Memory B cell (primary cell): Measurements from ENCODE around the gene ANO10.
"Not testable (repeated sequence)": the region's sequence is repeated elsewhere in the genome, so short reads cannot be mapped to it uniquely, and the experiment has no call there.

ENCODE experiments used
- ATAC-seq: fragments of 150-1000 bp; cut with Tn5 transposase; 2 replicates; pipeline ENCODE4 v1.10.0; 2021; ENCODE audit warnings: low read depth, mild to moderate bottlenecking, moderate library complexity
- DNase-seq, 2 donors: peaks; one replicate each; pipeline ENCODE4 v3.0.0; 2022; ENCODE audit warnings: low spot score in 2 of 2
- H3K27ac Mint-ChIP-seq: one replicate; pipeline ENCODE4 v1.8.0; 2022; ENCODE audit warnings: mild to moderate bottlenecking, moderate library complexity, mixed read lengths
- H3K27me3 Mint-ChIP-seq: one replicate; pipeline ENCODE4 v1.8.0; 2022; ENCODE audit warnings: mixed read lengths
- H3K36me3 Mint-ChIP-seq: one replicate; pipeline ENCODE4 v1.8.0; 2022; ENCODE audit warnings: mild to moderate bottlenecking, mixed read lengths
- H3K4me1 Mint-ChIP-seq: one replicate; pipeline ENCODE4 v1.8.0; 2022; ENCODE audit warnings: mixed read lengths
- H3K4me3 Mint-ChIP-seq: one replicate; pipeline ENCODE4 v1.8.0; 2022; ENCODE audit warnings: mild to moderate bottlenecking, moderate library complexity, mixed read lengths
- H3K9me3 Mint-ChIP-seq: one replicate; pipeline ENCODE4 v1.8.0; 2022; ENCODE audit warnings: mixed read lengths

ANO10 gene, protein sequence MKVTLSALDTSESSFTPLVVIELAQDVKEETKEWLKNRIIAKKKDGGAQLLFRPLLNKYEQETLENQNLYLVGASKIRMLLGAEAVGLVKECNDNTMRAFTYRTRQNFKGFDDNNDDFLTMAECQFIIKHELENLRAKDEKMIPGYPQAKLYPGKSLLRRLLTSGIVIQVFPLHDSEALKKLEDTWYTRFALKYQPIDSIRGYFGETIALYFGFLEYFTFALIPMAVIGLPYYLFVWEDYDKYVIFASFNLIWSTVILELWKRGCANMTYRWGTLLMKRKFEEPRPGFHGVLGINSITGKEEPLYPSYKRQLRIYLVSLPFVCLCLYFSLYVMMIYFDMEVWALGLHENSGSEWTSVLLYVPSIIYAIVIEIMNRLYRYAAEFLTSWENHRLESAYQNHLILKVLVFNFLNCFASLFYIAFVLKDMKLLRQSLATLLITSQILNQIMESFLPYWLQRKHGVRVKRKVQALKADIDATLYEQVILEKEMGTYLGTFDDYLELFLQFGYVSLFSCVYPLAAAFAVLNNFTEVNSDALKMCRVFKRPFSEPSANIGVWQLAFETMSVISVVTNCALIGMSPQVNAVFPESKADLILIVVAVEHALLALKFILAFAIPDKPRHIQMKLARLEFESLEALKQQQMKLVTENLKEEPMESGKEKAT

DNA sequence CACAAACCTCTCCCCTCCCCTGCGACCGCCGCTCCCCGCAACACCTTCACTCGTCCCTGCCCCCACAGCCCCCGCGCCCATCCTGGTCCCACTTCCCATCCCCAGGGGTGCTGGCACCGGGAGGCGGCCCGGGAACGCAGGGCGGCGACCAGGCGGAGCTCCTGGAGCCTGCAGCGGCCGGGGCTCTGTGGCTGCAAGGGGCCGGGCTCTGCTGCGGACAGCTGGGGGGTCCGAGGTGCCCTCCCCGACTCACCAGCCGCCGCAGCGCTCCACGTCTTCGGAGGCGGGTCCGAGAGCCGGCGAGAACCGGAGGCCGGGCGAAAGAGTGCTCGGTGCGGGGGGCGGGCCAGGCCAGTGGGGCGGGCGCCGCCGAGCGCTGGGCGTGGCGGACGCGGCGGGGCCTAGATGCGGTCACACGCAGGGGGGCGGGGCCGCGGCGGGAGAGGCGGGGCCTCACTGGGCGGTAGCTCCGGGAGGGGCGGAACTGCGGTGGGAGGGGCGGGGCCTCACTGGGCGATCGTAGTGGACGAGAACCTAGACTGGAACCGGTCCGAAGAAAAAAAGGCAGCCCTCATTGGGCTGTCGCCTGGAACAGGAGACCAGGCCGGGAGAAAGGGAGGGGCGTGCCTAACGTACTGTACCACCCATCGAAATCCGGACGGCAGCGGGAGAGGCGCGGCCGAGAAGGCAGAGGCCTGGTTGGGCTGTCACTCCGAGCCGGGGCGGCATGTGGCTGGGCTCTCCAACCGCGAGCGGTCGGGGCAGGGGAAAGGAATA, at the start of gene ANO10:
TSS of gene ANO10 (minus strand) at position 356 of the 777 bp plus-strand sequence. CDS start 16,159 bp downstream, outside the sequence.
- ATAC-seq (peak; percentile 91), DNase-seq (peak; percentile 95 to 98)
- H3K27me3 Mint-ChIP-seq, result no peaks in the 10 kb centered on the region
- H3K36me3 Mint-ChIP-seq, result no peaks in the 10 kb centered on the region
- H3K4me1 Mint-ChIP-seq, result peaks cover 9% of the 10 kb centered on the region
- H3K27ac Mint-ChIP-seq, result no peak within 1 kb of the TSS
- H3K4me3 Mint-ChIP-seq, result peak within 1 kb of the TSS; percentile 85
- H3K9me3 Mint-ChIP-seq, result no peaks in the 10 kb centered on the region

DNA sequence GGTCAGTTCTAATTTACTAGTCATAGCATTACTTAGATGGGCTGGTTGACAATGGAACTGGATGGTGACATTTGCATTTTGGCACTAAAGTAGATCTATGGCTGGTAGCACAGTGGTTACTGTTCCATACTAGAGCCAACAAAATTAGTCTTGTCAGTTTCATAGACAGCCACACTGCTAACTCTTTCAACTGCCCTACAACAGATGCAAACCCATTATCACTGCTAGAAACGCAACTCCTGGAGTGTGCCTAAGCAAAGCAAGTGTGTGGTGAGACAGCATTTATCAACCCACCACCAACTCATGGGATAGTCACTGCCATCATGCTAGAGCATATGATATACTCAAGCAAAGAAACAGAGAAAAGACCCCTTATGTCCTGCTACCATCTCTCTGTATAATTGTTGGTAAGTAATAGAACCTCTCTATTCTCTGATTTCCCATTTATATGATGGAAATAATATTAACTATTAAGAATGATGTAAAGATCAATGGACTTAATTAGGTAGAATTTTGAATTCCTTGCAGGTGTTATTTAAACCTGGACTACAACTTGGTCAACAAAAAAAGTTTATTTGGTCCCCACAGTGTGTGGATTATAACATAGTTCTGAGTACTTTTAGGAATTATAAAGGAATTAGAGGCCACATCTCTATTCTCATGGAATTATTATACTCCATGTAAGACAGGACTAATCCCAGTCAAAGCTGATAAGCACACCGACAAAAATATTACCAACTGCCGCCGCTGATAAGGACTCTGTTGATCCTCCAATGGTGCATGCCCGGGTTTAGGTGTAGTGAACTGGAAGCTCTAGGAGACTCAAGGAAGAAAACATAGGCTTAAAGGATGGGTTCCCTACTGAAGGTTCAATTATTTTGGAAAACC, 49.1 kb upstream of the ANO10 start:
- Mint-ChIP-seq H3K27ac (no peak overlapping the region), H3K4me1 (no peaks in the 10 kb centered on the region), H3K27me3 (peaks cover 4% of the 10 kb centered on the region)

DNA sequence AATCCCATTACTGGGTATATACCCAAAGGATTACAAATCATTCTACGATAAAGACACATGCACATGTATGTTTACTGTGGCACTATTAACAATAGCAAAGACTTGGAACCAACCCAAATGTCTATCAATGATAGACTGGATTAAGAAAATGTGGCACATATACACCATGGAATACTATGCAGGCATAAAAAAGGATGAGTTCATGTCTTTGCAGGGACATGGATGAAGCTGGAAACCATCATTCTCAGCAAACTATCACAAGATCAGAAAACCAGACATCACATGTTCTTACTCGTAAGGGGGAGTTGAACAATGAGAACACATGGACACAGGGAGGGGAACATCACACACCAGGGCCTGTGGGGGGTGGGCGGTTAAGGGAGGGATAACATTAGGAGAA, 43.2 kb upstream of the ANO10 start:
- peaks cover 12% of the 10 kb centered on the region for H3K27me3 Mint-ChIP-seq
- not testable (repeated sequence) for H3K9me3 Mint-ChIP-seq, H3K27ac Mint-ChIP-seq, DNase-seq, H3K4me1 Mint-ChIP-seq, H3K36me3 Mint-ChIP-seq, H3K4me3 Mint-ChIP-seq, ATAC-seq

More for the DNA sequence above, 49.1 kb upstream of the ANO10 start:
- H3K9me3 Mint-ChIP-seq, result no peaks in the 10 kb centered on the region
- H3K4me3 Mint-ChIP-seq, result no peak overlapping the region
- peaks cover 1% of the 10 kb centered on the region for H3K36me3 Mint-ChIP-seq
- no peak for ATAC-seq
- DNase-seq, result no peak

DNA sequence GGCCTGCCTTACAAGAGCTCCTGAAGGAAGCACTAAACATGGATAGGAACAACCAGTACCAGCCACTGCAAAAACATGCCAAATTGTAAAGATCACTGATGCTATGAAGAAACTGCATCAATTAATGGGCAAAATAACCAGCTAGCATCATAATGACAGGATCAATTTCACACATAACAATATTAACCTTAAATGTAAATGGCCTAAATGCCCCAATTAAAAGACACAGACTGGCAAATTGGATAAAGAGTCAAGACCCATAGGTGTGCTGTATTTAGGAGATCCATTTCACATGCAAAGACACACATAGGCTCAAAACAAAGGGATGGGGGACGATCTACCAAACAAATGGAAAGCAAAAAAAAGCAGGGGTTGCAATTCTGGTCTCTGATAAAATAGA, 39.6 kb upstream of the ANO10 start:
- not testable (repeated sequence) for DNase-seq, ATAC-seq, H3K27me3 Mint-ChIP-seq, H3K9me3 Mint-ChIP-seq, H3K4me1 Mint-ChIP-seq, H3K36me3 Mint-ChIP-seq, H3K27ac Mint-ChIP-seq, H3K4me3 Mint-ChIP-seq

DNA sequence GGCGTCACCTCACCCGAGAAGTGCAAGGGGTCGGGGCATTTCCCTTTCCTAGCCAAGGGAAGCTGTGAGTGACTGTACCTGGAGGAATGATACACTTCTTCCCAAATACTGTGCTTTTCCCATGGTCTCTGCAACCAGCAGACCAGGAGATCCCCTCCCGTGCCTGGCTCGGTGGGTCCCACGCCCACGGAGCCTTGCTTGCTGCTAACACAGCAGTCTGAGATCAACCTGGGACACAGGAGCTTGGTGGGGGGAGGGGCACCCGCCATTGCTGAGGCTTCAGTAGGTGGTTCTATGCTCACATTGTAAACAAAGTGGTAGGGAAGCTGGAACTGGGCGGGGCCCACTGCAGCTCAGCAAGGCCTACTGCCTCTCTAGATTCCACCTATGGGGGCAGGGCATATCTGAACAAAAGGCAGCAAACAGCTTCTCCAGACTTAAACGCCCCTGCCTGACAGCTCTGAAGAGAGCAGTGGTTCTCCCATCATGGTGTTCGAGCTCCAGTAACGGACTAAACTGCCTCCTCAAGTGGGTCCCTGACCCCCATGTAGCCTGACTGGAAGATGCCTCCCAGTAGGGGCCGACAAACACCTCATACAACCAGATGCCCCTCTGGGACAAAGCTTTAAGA, 37.6 kb upstream of the ANO10 start:
- Mint-ChIP-seq H3K9me3 (peaks cover 1% of the 10 kb centered on the region), H3K27ac (no peak overlapping the region)

DNA sequence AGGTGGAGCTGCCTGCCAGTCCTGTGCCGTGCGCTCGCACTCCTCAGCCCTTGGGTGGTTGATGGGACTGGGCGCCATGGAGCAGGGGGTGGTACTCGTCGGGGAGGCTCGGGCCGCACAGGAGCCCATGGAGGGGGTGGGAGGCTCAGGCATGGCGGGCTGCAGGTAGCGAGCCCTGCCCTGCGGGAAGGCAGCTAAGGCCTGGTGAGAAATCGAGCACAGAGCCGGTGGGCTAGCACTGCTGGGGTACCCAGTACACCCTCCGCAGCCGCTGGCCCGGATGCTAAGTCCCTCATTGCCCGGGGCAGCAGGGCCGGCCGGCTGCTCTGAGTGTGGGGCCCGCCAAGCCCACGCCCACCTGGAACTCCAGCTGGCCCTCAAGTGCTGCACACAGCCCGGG, 34.6 kb upstream of the ANO10 start:
- DNase-seq, ATAC-seq, H3K27me3 Mint-ChIP-seq, H3K4me3 Mint-ChIP-seq, H3K36me3 Mint-ChIP-seq, H3K9me3 Mint-ChIP-seq, H3K27ac Mint-ChIP-seq, H3K4me1 Mint-ChIP-seq: not testable (repeated sequence)

More for the DNA sequence above, 37.6 kb upstream of the ANO10 start:
- DNase-seq (no peak), ATAC-seq (no peak)
- Mint-ChIP-seq H3K27me3 (peaks cover 6% of the 10 kb centered on the region), H3K36me3 (peaks cover 3% of the 10 kb centered on the region), H3K4me3 (no peak overlapping the region), H3K4me1 (no peaks in the 10 kb centered on the region)

DNA sequence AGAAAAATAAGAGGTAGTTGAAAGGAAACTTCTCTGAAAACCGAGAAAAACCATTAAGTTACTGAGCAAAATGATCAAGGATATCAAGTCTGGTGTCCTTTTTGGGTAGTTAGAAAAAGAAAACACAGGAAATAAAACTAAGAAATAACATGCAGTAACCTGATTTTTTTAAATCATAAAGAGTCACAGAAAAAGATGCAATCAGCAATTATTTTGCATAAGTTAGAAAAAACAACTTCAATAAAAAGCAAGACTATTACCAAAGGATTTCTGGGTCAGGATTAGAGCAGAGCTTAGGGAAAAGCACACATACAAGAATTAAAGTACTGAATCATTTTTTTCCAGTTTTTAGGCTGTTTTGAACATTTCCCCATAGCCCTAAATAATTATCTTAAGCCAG, 28.5 kb upstream of the ANO10 start:
- H3K9me3 Mint-ChIP-seq, result no peaks in the 10 kb centered on the region
- H3K4me3 Mint-ChIP-seq, result no peak overlapping the region
- DNase-seq, result no peak
- no peak overlapping the region for H3K27ac Mint-ChIP-seq
- peaks cover 7% of the 10 kb centered on the region for H3K27me3 Mint-ChIP-seq
- no peaks in the 10 kb centered on the region for H3K4me1 Mint-ChIP-seq
- no peaks in the 10 kb centered on the region for H3K36me3 Mint-ChIP-seq
- no peak for ATAC-seq

DNA sequence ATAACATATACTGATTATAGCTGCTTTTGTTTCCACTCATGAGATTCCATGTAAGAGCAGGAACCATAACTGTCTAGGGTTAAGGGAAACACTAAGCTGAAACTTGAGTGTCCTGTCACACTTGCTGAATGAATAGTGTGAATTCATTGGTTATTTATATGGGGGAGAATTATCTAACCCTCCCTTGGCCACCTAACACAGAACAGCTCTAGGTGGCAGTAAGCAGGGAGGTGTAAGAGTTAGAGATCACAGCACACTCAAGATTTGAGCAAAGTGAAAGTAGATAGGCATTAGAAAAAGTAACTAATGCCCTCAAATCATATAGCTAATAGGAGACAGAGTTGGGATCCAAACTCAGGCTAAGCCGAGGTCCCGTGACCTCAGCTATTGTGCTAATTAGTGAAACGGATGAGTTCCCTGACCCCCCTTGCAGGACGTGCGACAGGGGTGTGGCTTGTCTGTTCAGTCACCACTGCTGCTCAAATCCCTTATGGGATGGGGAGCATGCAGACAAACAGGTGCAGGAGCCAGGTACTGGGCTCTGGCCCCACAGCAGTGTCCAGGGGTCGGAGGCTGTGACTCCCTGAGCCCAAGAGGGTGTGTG, 27.7 kb upstream of the ANO10 start:
- no peaks in the 10 kb centered on the region for H3K4me1 Mint-ChIP-seq
- no peak overlapping the region for H3K4me3 Mint-ChIP-seq
- peaks cover 10% of the 10 kb centered on the region for H3K27me3 Mint-ChIP-seq
- H3K27ac Mint-ChIP-seq, result no peak overlapping the region
- H3K9me3 Mint-ChIP-seq, result no peaks in the 10 kb centered on the region
- H3K36me3 Mint-ChIP-seq, result no peaks in the 10 kb centered on the region
- DNase-seq, result no peak
- no peak for ATAC-seq

DNA sequence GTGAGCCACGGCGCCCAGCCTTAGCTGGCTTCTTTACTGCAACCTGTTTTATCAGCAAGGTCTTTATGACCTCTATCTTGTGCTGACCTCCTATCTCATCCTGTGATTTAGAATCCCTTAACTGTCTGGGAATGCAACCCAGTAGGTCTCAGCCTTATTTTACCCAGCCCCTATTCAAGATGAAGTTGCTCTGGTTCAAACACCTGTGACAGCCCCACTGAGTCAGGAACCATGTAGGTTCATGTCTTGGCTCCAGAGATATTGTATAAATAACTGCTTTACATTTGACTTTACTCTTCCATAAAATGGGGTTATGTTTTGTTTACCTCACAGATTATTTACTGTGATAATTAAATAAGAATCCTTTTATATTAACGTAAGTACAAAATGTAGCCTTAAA, 27.1 kb upstream of the ANO10 start:
- H3K36me3 Mint-ChIP-seq, result no peaks in the 10 kb centered on the region
- no peak for ATAC-seq
- H3K27me3 Mint-ChIP-seq, result peaks cover 11% of the 10 kb centered on the region
- H3K9me3 Mint-ChIP-seq, result no peaks in the 10 kb centered on the region
- H3K4me3 Mint-ChIP-seq, result no peak overlapping the region
- DNase-seq, result no peak
- no peaks in the 10 kb centered on the region for H3K4me1 Mint-ChIP-seq
- H3K27ac Mint-ChIP-seq, result no peak overlapping the region

DNA sequence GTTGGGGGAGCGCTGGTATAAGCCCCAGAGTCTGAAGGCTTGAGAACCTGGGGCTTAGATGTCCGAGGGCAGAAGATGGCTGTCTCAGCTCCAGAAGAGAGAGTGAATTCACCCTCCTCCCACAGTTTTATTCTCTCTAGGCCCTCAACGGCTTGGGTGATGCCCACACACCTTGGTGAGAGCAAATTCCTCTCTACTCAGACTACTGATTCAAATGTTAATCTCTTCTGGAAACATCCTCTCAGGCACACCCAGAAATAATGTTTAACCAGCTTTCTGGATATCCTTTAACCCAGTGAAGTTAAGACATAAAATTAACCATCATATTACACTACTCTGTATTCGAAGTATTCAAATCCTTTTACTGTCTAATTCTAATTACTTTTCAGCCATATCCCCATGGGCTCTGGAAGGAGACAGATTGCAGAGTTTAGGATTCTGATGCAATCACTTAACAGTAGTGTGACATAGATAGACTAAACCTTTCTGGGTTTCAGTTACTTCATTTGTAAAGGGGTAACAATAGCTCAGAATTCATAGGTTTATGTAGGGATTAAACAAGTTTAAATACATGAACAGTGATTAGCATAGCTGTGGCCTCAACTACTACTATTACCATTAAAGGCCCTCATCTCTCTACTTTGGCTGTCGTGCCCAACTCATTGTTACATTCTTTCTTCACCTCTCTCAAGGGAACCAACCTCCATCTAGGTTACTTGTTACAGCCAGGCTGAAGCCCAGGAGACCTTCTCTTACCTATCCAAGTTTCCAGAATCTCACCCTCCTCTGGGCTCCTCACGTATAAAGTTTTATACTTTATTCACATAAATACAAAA, 25.7 kb upstream of the ANO10 start:
- ATAC-seq (no peak), DNase-seq (no peak)
- peaks cover 12% of the 10 kb centered on the region for H3K27me3 Mint-ChIP-seq
- no peaks in the 10 kb centered on the region for H3K4me1 Mint-ChIP-seq
- no peaks in the 10 kb centered on the region for H3K9me3 Mint-ChIP-seq
- H3K36me3 Mint-ChIP-seq, result no peaks in the 10 kb centered on the region
- no peak overlapping the region for H3K4me3 Mint-ChIP-seq
- no peak overlapping the region for H3K27ac Mint-ChIP-seq

DNA sequence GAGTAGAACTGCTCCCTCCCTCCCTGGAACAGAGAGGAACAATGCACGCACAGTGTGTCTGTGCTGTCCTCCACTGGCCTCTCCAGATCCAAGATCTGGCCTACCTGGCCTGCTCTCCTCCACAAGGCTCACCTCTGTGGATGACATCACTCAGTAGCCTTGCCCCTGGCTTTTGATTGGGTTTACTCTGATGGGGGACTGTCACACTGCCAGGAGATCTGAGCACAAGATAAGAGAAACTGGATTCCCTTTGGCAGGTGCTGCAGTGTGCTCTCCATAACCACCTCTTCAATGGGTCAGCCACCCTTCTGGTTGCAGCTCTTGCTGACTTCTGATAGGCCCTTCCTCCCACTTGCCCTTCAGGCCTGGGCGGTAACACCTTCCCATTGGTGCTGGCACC, 22.6 kb upstream of the ANO10 start:
- Mint-ChIP-seq H3K27ac (no peak overlapping the region), H3K9me3 (no peaks in the 10 kb centered on the region), H3K4me3 (no peak overlapping the region), H3K4me1 (no peaks in the 10 kb centered on the region), H3K36me3 (no peaks in the 10 kb centered on the region), H3K27me3 (peaks cover 12% of the 10 kb centered on the region)
- DNase-seq (no peak), ATAC-seq (no peak)
